HepG2 (cell line): ENCODE measurements around the gene TMEFF2. TPM values are rescaled to one million over a fixed set of nuclear protein-coding genes. Genes with fewer than 3 reads are reported as not detected.

ENCODE experiments used
- ATAC-seq: fragments of 200-7000 bp; cut with Tn5 transposase; 3 replicates; pipeline ENCODE4 v1.9.1; 2020; ENCODE audit warnings: mild to moderate bottlenecking, moderate library complexity
- BruUV-seq: library from RNA; stranded (reverse); fragments of 400-500 nt; replicated peaks from 2 replicates; lab custom pipeline; 2021; lab: Mats Ljungman, UMichigan
- CTCF ChIA-PET: fragments of 300-600 bp; formaldehyde crosslinking; extraction: SDS; loops from one replicate; lab custom pipeline; 2021; ENCODE audit warnings: low total read pairs, inconsistent platforms, low intra/inter-chr PET ratio; lab: Yijun Ruan, JAX
- POLR2A ChIA-PET: fragments of 350-600 bp; sonication (Branson Sonifier 250); formaldehyde crosslinking; loops from one replicate; lab custom pipeline; 2020; ENCODE audit warnings: antibody characterized with exemption, inconsistent platforms; lab: Yijun Ruan, JAX
- DNase-seq: peaks from one replicate; pipeline ENCODE4 v3.0.0-alpha.2; 2015; ENCODE audit warnings: low spot score
- FAIRE-seq: peaks from 3 replicates; lab custom pipeline; 2011; peaks lifted over from hg19 to GRCh38; lab: Jason Lieb, UNC
- H2AFZ ChIP-seq: one replicate; pipeline ENCODE4 v1.6.1; 2011; ENCODE audit warnings: low read length, inconsistent platforms
- H3K27ac ChIP-seq: fragments of 300-600 bp; 3 replicates; pipeline ENCODE4 v1.8.0; 2011; ENCODE audit warnings: mixed run types, mild to moderate bottlenecking, mixed read lengths, low read length, inconsistent platforms; ENCODE audit not compliant: insufficient read depth; ENCODE audit errors: extremely low read length
- H3K27me3 ChIP-seq, 2 experiments: fragments of 200-600 bp in 1 of 2; 2 replicates in 1 of 2; 3 replicates in 1 of 2; pipeline versions ENCODE4 v1.6.0 to v1.8.0; 2011; ENCODE audit warnings: low read length in 2 of 2, mild to moderate bottlenecking in 2 of 2, moderate library complexity in 2 of 2, inconsistent platforms in 1 of 2; ENCODE audit not compliant: insufficient read depth in 2 of 2, control insufficient read depth in 1 of 2
- H3K36me3 ChIP-seq, 2 experiments: fragments of 200-600 bp in 1 of 2; replicated peaks in 1 of 2; 2 replicates in 1 of 2; 3 replicates in 1 of 2; pipeline versions ENCODE4 v1.5.1 to v1.8.0; 2011; ENCODE audit warnings: low read length in 2 of 2, inconsistent platforms in 1 of 2; ENCODE audit not compliant: insufficient read depth in 2 of 2, control insufficient read depth in 1 of 2
- H3K4me1 ChIP-seq: 2 replicates; pipeline ENCODE4 v1.5.1; 2012; ENCODE audit warnings: low read length, inconsistent platforms; ENCODE audit not compliant: insufficient read depth
- H3K4me2 ChIP-seq: 2 replicates; pipeline ENCODE4 v1.6.0; 2011; ENCODE audit warnings: low read depth, low read length, inconsistent platforms
- H3K4me3 ChIP-seq, 3 experiments: fragments of 200-600 bp in 1 of 3; sonication (generic), shearing (Covaris generic) in 1 of 3; replicated peaks in 1 of 3; 2 replicates each; pipeline ENCODE4 v1.5.1; 2011 to 2016; ENCODE audit warnings: low read length in 3 of 3, inconsistent platforms in 2 of 3, low read depth in 2 of 3, mild to moderate bottlenecking in 2 of 3, control low read depth in 1 of 3, mixed read lengths in 1 of 3; ENCODE audit not compliant: insufficient read depth in 1 of 3
- H3K79me2 ChIP-seq: one replicate; pipeline ENCODE4 v1.6.1; 2011; ENCODE audit warnings: low read length, inconsistent platforms; ENCODE audit not compliant: insufficient read depth
- H3K9ac ChIP-seq: 2 replicates; pipeline ENCODE4 v1.6.0; 2011; ENCODE audit warnings: mild to moderate bottlenecking, low read depth, low read length, inconsistent platforms; ENCODE audit not compliant: insufficient read depth
- H3K9me3 ChIP-seq: 2 replicates; pipeline ENCODE4 v1.5.1; 2012; ENCODE audit warnings: mild to moderate bottlenecking, low read length
- H4K20me1 ChIP-seq: 2 replicates; pipeline ENCODE4 v1.6.0; 2011; ENCODE audit warnings: inconsistent platforms, mild to moderate bottlenecking, low read length, moderate library complexity; ENCODE audit not compliant: insufficient read depth
- KDM1A ChIP-seq: IDR thresholded peaks from 2 replicates; pipeline ENCODE4 v1.6.1; 2016; ENCODE audit warnings: missing compliant biosample characterization
- NFYB ChIP-seq: sonication (generic); formaldehyde crosslinking; IDR thresholded peaks from 2 replicates; pipeline ENCODE4 v1.4.0; 2020; ENCODE audit warnings: missing genetic modification reagents
- RFX3 ChIP-seq: IDR thresholded peaks from 2 replicates; pipeline ENCODE4 v1.6.1; 2016; ENCODE audit warnings: missing biosample characterization, missing genetic modification reagents
- WGBS: methylation state at CpG from one replicate; pipeline ENCODE4 v1.1.6; 2017; ENCODE audit warnings: low lambda C conversion rate; 5-methylcytosine and 5-hydroxymethylcytosine counted together
- in situ Hi-C: cut with HindIII; loops from 2 replicates; pipeline ENCODE4 v1.10.0; 2017; ENCODE audit warnings: low pct_unique_long_range_greater_than_20kb; ENCODE audit not compliant: extremely low pct_ligation_motif_present
- intact Hi-C: fragments of 100-400 bp; cut with micrococcal nuclease; formaldehyde crosslinking; loops from one replicate; pipeline ENCODE4 v1.10.0; 2022; ENCODE audit not compliant: unreplicated experiment
- polyA plus RNA-seq, 8 experiments: library from polyadenylated mRNA; depleted of rRNA in 3 of 8; stranded (reverse) in 7 of 8; unstranded in 1 of 8; fragments of >200 nt; fragmentation: Illumina TruSeq in 4 of 8; extraction: Trizol in 4 of 8; gene quantifications; 2 replicates each; pipeline versions ENCODE4 v1.2.1 to v1.2.3, GENCODE V29; 2011 to 2016; ENCODE audit warnings: low read depth in 4 of 8, missing spikeins in 1 of 8, mixed read lengths in 1 of 8; ENCODE audit not compliant: insufficient read depth in 1 of 8
- total RNA-seq, 5 experiments: library from RNA; depleted of rRNA; stranded (reverse); fragments of >200 nt; fragmentation: Illumina TruSeq; extraction: Trizol; gene quantifications; 2 replicates each; pipeline ENCODE4 v1.2.3, GENCODE V29; 2016; ENCODE audit warnings: low read depth in 1 of 5
- TF ChIP-seq, protein P1 (sequence below): sonication (generic); formaldehyde crosslinking; conservative IDR thresholded peaks from 2 replicates; pipeline ENCODE4 v1.4.0; 2020; ENCODE audit warnings: mild to moderate bottlenecking, missing genetic modification reagents, moderate library complexity
- TF ChIP-seq, protein P2 (sequence below): sonication (generic); formaldehyde crosslinking; IDR thresholded peaks from 2 replicates; pipeline ENCODE4 v1.8.0; 2022; ENCODE audit warnings: mild to moderate bottlenecking, missing genetic modification reagents, moderate library complexity

TMEFF2 gene
- total and polyA plus RNA-seq, 2 of the 13 experiments (the other 11 are each of a cell fraction or from before 2014, with no cell fraction given), result not detected

DNA sequence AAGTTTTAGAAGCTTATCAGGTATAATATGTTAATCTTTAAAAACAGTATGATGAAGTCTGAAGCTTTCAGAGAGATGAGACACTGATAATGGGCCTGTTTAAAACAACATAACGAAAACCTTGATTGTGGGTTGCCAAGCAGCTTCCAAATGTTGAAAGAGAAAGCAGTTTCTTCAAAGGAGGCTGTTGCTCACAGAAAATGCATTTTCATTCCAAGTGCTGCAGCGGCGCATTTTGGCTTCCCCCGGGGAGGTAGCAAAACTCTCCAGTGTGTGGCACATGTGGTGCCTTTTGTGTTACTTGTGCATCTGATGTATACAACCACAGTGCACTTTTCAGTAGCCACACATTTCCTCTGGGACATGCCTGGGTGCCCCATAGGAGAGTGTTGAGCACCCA, 66.1 kb downstream of the TMEFF2 start:
- no peak overlapping the region for H3K4me3 ChIP-seq
- H4K20me1 ChIP-seq, result no peaks in the 10 kb centered on the region
- in situ Hi-C loops, result no loop called here
- no peaks in the 10 kb centered on the region for H3K36me3 ChIP-seq
- no TSS peak for BruUV-seq
- DNase-seq, result no peak
- no peaks in the 10 kb centered on the region for H3K27me3 ChIP-seq
- TF ChIP-seq KDM1A, result no peak
- TF ChIP-seq, protein P1, sequence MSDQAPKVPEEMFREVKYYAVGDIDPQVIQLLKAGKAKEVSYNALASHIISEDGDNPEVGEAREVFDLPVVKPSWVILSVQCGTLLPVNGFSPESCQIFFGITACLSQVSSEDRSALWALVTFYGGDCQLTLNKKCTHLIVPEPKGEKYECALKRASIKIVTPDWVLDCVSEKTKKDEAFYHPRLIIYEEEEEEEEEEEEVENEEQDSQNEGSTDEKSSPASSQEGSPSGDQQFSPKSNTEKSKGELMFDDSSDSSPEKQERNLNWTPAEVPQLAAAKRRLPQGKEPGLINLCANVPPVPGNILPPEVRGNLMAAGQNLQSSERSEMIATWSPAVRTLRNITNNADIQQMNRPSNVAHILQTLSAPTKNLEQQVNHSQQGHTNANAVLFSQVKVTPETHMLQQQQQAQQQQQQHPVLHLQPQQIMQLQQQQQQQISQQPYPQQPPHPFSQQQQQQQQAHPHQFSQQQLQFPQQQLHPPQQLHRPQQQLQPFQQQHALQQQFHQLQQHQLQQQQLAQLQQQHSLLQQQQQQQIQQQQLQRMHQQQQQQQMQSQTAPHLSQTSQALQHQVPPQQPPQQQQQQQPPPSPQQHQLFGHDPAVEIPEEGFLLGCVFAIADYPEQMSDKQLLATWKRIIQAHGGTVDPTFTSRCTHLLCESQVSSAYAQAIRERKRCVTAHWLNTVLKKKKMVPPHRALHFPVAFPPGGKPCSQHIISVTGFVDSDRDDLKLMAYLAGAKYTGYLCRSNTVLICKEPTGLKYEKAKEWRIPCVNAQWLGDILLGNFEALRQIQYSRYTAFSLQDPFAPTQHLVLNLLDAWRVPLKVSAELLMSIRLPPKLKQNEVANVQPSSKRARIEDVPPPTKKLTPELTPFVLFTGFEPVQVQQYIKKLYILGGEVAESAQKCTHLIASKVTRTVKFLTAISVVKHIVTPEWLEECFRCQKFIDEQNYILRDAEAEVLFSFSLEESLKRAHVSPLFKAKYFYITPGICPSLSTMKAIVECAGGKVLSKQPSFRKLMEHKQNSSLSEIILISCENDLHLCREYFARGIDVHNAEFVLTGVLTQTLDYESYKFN, result no peak
- no peak for TF ChIP-seq NFYB
- no peak for TF ChIP-seq RFX3
- TF ChIP-seq, protein P2, sequence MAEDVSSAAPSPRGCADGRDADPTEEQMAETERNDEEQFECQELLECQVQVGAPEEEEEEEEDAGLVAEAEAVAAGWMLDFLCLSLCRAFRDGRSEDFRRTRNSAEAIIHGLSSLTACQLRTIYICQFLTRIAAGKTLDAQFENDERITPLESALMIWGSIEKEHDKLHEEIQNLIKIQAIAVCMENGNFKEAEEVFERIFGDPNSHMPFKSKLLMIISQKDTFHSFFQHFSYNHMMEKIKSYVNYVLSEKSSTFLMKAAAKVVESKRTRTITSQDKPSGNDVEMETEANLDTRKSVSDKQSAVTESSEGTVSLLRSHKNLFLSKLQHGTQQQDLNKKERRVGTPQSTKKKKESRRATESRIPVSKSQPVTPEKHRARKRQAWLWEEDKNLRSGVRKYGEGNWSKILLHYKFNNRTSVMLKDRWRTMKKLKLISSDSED (CRISPR knock-in tag), result no peak
- H3K4me2 ChIP-seq, result no peak overlapping the region
- no peaks in the 10 kb centered on the region for H3K79me2 ChIP-seq
- FAIRE-seq, result no peak
- no peak for ATAC-seq
- POLR2A ChIA-PET, result no interaction called here
- intact Hi-C loops, result no loop called here
- no peaks in the 10 kb centered on the region for H3K4me1 ChIP-seq
- H3K27ac ChIP-seq, result no peak overlapping the region
- H3K9ac ChIP-seq, result no peak overlapping the region
- no peak overlapping the region for H2AFZ ChIP-seq
- 42% methylated on average over 4 of the region's 4 CpGs for WGBS
- CTCF ChIA-PET, result no interaction called here
- H3K9me3 ChIP-seq, result no peaks in the 10 kb centered on the region
